ENCODE data around the gene FNBP1. TPM values are rescaled to one million over a fixed set of nuclear protein-coding genes. Genes with fewer than 3 reads are reported as not detected.

Gene FNBP1
- total RNA-seq, 1 donor: 44.4 TPM

GRCh38 chr9:129880654-129881546, 162.1 kb downstream of the FNBP1 start:
- no peak overlapping the region for H3K4me3 ChIP-seq (ENCODE audit: low read depth, low read length)
- DNase-seq (ENCODE audit: low read depth): no peak
- no peak for TF ChIP-seq CTCF (IDR thresholded peaks at IDR 0.05; ENCODE audit: insufficient read depth, low read length)

GRCh38 chr9:129879991-129880653, 162.9 kb downstream of the FNBP1 start:
- no peak for DNase-seq (ENCODE audit: low read depth)
- TF ChIP-seq CTCF (IDR thresholded peaks at IDR 0.05; ENCODE audit: insufficient read depth, low read length): no peak
- H3K4me3 ChIP-seq (ENCODE audit: low read depth, low read length): no peak overlapping the region

- DNase-seq (ENCODE audit: low read depth): no peak
- no peak overlapping the region for H3K4me3 ChIP-seq (ENCODE audit: low read depth, low read length)
- TF ChIP-seq CTCF (IDR thresholded peaks at IDR 0.05; ENCODE audit: insufficient read depth, low read length): no peak
These were observed 163.8 kb downstream of the FNBP1 start for GRCh38 chr9:129879103-129879699.

GRCh38 chr9:129878291-129878690, 164.7 kb downstream of the FNBP1 start:
- no peak for TF ChIP-seq CTCF (IDR thresholded peaks at IDR 0.05; ENCODE audit: insufficient read depth, low read length)
- H3K4me3 ChIP-seq (ENCODE audit: low read depth, low read length): no peak overlapping the region
- no peak for DNase-seq (ENCODE audit: low read depth)

- TF ChIP-seq CTCF (IDR thresholded peaks at IDR 0.05; ENCODE audit: insufficient read depth, low read length): no peak
These were observed 166.2 kb downstream of the FNBP1 start for GRCh38 chr9:129876815-129877214.

GRCh38 chr9:129875687-129876395, 167.1 kb downstream of the FNBP1 start:
- no peak for TF ChIP-seq CTCF (IDR thresholded peaks at IDR 0.05; ENCODE audit: insufficient read depth, low read length)
- no peak for DNase-seq (ENCODE audit: low read depth)
- no peak overlapping the region for H3K4me3 ChIP-seq (ENCODE audit: low read depth, low read length)

More at GRCh38 chr9:129876815-129877214, 166.2 kb downstream of the FNBP1 start:
- no peak overlapping the region for H3K4me3 ChIP-seq (ENCODE audit: low read depth, low read length)
- no peak for DNase-seq (ENCODE audit: low read depth)
